ENCODE measurements around the gene EFCAB6.

Gene EFCAB6

GRCh38 chr22:43697894-43698293 is 114.2 kb downstream of the EFCAB6 start:
- ATAC-seq: no peak
- no peak for TF ChIP-seq TOX (CRISPR knock-in tag; IDR thresholded peaks at IDR 0.05; ENCODE audit: borderline replicate concordance)
- TF ChIP-seq, protein P1, sequence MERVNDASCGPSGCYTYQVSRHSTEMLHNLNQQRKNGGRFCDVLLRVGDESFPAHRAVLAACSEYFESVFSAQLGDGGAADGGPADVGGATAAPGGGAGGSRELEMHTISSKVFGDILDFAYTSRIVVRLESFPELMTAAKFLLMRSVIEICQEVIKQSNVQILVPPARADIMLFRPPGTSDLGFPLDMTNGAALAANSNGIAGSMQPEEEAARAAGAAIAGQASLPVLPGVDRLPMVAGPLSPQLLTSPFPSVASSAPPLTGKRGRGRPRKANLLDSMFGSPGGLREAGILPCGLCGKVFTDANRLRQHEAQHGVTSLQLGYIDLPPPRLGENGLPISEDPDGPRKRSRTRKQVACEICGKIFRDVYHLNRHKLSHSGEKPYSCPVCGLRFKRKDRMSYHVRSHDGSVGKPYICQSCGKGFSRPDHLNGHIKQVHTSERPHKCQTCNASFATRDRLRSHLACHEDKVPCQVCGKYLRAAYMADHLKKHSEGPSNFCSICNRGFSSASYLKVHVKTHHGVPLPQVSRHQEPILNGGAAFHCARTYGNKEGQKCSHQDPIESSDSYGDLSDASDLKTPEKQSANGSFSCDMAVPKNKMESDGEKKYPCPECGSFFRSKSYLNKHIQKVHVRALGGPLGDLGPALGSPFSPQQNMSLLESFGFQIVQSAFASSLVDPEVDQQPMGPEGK (CRISPR knock-in tag; IDR thresholded peaks at IDR 0.05; ENCODE audit: borderline replicate concordance): no peak
- TF ChIP-seq ZNF70 (CRISPR knock-in tag; IDR thresholded peaks at IDR 0.05): no peak
- no peak for TF ChIP-seq ESRRG (CRISPR knock-in tag; IDR thresholded peaks at IDR 0.05)
- no peak for TF ChIP-seq ZNF565 (CRISPR knock-in tag; conservative IDR thresholded peaks at IDR 0.05; ENCODE audit: low read depth)
- TF ChIP-seq OSR1 (CRISPR knock-in tag; IDR thresholded peaks at IDR 0.05): no peak
- TF ChIP-seq, protein P2, sequence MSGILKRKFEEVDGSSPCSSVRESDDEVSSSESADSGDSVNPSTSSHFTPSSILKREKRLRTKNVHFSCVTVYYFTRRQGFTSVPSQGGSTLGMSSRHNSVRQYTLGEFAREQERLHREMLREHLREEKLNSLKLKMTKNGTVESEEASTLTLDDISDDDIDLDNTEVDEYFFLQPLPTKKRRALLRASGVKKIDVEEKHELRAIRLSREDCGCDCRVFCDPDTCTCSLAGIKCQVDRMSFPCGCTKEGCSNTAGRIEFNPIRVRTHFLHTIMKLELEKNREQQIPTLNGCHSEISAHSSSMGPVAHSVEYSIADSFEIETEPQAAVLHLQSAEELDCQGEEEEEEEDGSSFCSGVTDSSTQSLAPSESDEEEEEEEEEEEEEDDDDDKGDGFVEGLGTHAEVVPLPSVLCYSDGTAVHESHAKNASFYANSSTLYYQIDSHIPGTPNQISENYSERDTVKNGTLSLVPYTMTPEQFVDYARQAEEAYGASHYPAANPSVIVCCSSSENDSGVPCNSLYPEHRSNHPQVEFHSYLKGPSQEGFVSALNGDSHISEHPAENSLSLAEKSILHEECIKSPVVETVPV (CRISPR knock-in tag; IDR thresholded peaks at IDR 0.05): no peak
- no peak for TF ChIP-seq ZNF8 (CRISPR knock-in tag; IDR thresholded peaks at IDR 0.05)
- TF ChIP-seq SNAI2 (CRISPR knock-in tag; IDR thresholded peaks at IDR 0.05): no peak
- no peak for TF ChIP-seq ZC3H10 (CRISPR knock-in tag; IDR thresholded peaks at IDR 0.05)
- no peak for TF ChIP-seq CSDC2 (CRISPR knock-in tag; IDR thresholded peaks at IDR 0.05)
- no peak for TF ChIP-seq POU6F1 (CRISPR knock-in tag; IDR thresholded peaks at IDR 0.05; ENCODE audit: borderline replicate concordance, low read depth)
- TF ChIP-seq GLIS3 (CRISPR knock-in tag; IDR thresholded peaks at IDR 0.05): no peak
- no peak for TF ChIP-seq ISL1 (CRISPR knock-in tag; IDR thresholded peaks at IDR 0.05)
- no peak for TF ChIP-seq ZFP3 (CRISPR knock-in tag; IDR thresholded peaks at IDR 0.05)
- TF ChIP-seq RARB (CRISPR knock-in tag; IDR thresholded peaks at IDR 0.05): no peak

GRCh38 chr22:43693249-43693648 is 118.9 kb downstream of the EFCAB6 start:
- TF ChIP-seq ARNTL (CRISPR knock-in tag; IDR thresholded peaks at IDR 0.05; ENCODE audit: borderline replicate concordance, low read depth) (no peak), ZNF70 (CRISPR knock-in tag; IDR thresholded peaks at IDR 0.05) (no peak), ZC3H10 (CRISPR knock-in tag; IDR thresholded peaks at IDR 0.05) (no peak), ZNF8 (CRISPR knock-in tag; IDR thresholded peaks at IDR 0.05) (no peak), POU6F1 (CRISPR knock-in tag; IDR thresholded peaks at IDR 0.05; ENCODE audit: borderline replicate concordance, low read depth) (no peak), ISL1 (CRISPR knock-in tag; IDR thresholded peaks at IDR 0.05) (no peak), RARB (CRISPR knock-in tag; IDR thresholded peaks at IDR 0.05) (no peak), TOX (CRISPR knock-in tag; IDR thresholded peaks at IDR 0.05; ENCODE audit: borderline replicate concordance) (no peak), BACH2 (CRISPR knock-in tag; IDR thresholded peaks at IDR 0.05; ENCODE audit: borderline replicate concordance) (no peak), ZFP3 (CRISPR knock-in tag; IDR thresholded peaks at IDR 0.05) (no peak)
- TF ChIP-seq, protein P1 (CRISPR knock-in tag; IDR thresholded peaks at IDR 0.05; ENCODE audit: borderline replicate concordance): no peak
- TF ChIP-seq, protein P3, sequence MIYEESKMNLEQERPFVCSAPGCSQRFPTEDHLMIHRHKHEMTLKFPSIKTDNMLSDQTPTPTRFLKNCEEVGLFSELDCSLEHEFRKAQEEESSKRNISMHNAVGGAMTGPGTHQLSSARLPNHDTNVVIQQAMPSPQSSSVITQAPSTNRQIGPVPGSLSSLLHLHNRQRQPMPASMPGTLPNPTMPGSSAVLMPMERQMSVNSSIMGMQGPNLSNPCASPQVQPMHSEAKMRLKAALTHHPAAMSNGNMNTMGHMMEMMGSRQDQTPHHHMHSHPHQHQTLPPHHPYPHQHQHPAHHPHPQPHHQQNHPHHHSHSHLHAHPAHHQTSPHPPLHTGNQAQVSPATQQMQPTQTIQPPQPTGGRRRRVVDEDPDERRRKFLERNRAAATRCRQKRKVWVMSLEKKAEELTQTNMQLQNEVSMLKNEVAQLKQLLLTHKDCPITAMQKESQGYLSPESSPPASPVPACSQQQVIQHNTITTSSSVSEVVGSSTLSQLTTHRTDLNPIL (CRISPR knock-in tag; IDR thresholded peaks at IDR 0.05; ENCODE audit: low read depth): no peak
- TF ChIP-seq, protein P4, sequence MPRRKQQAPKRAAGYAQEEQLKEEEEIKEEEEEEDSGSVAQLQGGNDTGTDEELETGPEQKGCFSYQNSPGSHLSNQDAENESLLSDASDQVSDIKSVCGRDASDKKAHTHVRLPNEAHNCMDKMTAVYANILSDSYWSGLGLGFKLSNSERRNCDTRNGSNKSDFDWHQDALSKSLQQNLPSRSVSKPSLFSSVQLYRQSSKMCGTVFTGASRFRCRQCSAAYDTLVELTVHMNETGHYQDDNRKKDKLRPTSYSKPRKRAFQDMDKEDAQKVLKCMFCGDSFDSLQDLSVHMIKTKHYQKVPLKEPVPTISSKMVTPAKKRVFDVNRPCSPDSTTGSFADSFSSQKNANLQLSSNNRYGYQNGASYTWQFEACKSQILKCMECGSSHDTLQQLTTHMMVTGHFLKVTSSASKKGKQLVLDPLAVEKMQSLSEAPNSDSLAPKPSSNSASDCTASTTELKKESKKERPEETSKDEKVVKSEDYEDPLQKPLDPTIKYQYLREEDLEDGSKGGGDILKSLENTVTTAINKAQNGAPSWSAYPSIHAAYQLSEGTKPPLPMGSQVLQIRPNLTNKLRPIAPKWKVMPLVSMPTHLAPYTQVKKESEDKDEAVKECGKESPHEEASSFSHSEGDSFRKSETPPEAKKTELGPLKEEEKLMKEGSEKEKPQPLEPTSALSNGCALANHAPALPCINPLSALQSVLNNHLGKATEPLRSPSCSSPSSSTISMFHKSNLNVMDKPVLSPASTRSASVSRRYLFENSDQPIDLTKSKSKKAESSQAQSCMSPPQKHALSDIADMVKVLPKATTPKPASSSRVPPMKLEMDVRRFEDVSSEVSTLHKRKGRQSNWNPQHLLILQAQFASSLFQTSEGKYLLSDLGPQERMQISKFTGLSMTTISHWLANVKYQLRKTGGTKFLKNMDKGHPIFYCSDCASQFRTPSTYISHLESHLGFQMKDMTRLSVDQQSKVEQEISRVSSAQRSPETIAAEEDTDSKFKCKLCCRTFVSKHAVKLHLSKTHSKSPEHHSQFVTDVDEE (CRISPR knock-in tag; IDR thresholded peaks at IDR 0.05): no peak
- TF ChIP-seq, protein P2 (CRISPR knock-in tag; IDR thresholded peaks at IDR 0.05): no peak

More at GRCh38 chr22:43693249-43693648, 118.9 kb downstream of the EFCAB6 start:
- no peak for ATAC-seq

Data from SK-N-SH treated with all-trans-retinoic acid at 6 μM for 48 hours (cell line).